RPMI8226 (cell line): Measurements from ENCODE around the gene AKT2.

Experiments
- DNase-seq: peaks from one replicate; pipeline ENCODE4 v3.0.0-alpha.2; 2015

The AKT2 gene

DNA sequence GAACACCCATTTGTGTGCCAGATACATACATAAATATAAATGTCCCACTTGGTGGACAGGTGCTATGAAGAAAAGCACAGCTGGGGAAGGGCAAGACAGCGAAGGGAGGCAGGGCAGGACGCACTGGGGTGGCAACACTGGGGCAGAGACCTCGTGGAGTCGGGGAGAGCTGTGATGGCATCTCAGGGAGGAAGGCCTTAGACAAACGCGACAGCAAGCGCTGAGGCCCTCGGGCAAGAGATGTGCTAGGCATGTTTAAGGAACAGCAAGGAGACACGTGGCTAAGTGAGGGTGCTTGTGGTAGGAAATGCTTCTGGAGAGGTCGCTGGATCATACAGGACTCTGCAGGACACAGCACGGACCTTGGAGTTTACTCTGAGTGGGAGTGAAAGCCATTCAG, 35.4 kb downstream of the AKT2 start:
- no peak for DNase-seq

DNA sequence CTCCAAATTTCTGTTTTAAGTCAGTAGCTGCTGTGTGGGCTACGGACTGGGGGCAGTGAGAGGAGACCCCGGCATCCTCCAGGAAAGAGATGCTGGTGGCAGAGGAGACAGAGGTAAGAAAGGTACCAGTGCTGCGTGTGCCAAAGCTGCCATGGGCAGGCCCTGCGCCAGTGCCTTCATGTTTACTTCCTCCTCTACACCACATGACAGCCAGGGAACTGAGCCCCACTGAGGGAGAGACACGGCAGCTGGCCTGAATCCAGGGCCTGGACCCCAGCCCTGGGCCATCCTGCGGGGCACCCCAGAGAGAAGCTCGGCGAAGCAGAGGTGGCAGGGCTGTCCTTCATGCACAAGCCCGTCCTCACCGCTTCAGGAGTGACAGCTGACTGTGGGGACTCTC, 35.9 kb downstream of the AKT2 start:
- no peak for DNase-seq

DNA sequence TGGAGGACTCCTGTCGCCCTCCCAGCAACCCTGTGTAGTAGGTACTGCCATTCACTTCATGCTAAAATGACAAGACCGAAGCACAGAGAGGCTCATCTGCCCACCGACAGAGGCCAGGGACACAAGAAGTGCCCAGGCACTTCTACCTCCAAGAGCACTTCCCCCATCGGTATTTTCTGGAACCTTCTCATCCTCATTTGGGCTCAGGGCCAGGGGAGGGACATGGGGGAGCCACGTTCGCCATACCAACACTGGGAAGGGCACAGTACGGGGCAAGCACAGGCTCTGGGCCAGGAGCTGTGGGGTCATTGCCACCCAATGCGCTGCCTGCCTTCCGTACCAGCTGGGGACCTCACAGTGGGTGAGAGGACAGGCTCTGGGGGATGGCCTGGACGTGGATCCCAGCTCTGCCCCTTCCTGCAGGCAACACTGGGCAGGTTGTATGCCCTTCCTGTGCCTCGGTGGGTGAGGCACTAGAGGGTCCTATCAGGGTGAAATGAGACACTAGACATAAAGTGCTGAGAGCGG, 37.3 kb downstream of the AKT2 start:
- no peak for DNase-seq

DNA sequence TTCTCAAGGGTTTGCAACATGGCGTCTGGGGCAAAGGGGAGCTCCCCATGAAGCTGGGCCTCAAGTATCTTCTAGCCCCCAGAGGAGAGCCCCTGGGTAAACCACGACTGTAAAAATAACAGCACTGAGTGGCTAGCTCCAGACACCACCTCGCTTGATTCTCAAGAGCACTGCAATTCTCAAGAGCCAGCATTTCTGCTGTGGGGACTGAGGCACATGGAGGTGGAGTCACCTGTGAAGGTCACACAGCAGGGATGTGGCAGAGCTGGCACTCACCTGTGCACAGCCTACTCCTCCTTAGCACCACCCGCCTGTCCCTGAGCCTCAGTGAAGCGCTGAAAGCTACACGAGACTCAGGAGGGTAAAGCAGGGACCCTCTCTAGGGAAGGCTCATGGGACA, 38.0 kb downstream of the AKT2 start:
- no peak for DNase-seq

DNA sequence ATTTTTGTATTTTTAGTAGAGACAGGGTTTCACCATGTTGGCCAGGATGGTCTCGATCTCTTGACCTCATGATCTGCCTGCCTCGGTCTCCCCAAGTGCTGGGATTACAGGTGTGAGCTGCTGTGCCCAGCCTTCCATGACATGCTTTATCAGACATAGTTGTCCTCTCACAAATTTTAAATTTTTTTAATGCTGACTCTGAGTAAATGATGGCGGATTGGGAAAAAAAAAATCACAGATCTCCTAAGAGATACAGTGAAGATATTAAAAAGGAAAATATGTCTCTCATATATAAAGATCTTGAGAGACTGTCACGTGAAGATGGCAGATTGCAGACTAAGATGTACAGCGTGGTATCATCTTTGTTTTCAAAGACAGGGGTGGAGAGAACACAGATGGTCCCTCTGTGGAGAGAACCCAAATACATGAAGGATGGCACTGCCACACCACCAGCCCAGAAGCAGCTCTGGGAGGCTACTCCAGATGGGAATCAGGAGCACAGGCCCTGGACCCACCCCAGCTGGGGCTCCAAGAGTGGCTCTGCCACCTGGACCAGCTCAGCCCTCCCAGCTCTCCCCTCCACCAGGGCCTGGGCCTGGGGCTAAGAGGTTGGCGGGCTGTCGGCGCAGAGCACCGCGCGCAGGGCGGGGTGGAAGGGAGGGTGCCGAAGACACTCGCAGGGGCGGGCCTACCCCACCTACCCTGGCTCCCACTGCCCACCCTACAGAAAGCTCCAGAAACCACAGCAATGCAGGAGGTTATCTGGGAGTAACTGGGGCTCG, 38.7 kb downstream of the AKT2 start:
- DNase-seq = no peak

DNA sequence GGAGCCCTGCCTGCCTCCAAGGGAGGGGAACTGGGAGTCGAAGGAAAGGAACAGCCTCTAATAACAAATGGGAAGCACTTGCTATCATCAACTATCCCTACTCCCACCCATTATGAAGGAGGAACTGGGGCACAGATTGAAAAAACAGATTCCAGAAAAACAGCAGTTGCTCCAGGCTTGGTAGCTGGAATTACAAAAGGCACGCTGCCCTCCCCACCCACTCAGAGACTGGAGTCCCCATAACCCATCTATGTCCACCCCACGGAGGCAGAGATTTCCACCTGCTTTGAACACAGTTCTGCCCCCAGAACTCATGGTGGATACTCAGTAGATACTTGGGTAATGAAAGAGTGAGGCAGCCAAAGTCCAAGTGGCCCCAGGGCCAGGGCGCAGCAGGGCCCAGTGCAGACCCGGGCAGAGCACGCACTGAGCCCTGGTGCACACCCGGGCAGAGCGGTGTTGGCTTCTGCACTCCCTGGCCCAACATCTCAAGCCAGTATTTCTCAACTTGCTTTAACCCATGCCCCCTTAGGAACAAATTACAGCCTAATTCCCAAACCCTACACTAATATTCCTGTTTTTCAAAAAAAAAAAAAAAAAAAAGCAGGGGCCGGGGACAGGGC, 39.5 kb downstream of the AKT2 start:
- DNase-seq = no peak

DNA sequence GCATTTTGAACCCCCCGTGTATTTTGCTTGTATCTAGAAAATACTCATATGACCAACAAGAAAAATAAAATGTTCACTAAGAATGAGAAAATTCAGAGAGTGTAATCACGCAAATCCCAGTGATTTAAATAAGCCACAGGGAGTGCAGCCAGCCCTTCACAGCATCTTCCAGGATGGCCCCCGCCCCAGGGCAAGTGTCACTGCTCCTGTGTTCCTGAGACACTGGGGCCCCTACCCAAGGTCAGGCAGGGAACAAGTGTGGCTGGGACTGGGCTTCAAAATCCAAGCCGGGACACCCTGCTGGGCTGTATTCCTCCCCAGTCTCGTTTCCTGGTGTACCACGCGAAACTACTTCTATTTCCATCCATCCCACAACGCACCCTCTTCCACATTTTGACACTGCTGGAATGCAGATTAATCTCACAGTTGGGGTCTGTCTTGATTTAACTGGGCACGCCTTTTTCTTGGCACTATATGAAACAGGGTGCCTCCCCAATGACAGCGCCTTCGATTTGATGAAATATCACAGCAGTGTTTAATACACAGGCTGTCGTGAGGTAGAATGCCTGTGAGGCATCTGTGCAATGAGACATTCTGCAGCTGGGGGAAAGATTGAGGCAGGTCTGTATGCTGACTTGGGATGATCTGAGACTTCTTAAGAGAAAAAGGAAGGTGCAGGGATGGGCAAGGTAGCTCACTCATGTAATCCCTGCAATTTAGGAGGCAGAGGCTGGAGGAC, 40.4 kb downstream of the AKT2 start:
- DNase-seq = no peak

DNA sequence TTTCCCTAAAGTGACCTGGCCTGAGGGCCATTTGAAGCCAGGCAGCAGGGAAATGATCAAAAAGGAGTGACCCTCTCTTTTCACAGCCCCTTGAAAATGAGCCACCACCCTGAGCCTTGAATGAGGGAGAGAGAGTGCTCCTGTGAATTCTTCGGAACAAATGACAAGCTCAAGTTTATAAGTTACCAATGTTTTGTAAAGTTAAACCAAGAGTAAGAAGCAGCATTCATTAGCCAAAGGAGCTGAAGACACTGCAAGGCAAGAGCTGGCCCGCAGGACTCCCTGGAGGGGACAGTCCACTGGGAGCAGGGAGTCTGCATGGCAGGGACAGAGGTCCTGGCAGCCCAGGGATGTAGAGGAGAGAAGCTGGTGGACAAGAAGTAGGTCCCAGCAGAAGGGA, 42.0 kb downstream of the AKT2 start:
- DNase-seq = no peak

DNA sequence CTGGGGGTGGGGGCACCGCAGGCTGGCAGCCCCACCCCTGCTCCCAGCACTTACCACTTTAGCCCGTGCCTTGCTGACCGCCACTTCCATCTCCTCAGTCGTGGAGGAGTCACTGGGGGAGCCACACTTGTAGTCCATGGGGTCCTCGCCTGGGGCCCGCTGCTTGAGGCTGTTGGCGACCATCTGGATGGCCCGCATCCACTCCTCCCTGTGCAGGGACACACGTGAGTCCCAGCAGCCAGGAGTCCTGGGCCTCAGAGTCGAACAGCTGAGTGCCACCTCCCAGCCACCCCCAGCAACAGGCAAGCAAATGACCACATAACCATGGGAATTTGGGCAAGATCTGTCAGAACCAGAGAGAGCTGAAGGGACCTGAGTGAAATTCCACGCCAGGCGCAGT, 42.7 kb downstream of the AKT2 start:
- DNase-seq = no peak

DNA sequence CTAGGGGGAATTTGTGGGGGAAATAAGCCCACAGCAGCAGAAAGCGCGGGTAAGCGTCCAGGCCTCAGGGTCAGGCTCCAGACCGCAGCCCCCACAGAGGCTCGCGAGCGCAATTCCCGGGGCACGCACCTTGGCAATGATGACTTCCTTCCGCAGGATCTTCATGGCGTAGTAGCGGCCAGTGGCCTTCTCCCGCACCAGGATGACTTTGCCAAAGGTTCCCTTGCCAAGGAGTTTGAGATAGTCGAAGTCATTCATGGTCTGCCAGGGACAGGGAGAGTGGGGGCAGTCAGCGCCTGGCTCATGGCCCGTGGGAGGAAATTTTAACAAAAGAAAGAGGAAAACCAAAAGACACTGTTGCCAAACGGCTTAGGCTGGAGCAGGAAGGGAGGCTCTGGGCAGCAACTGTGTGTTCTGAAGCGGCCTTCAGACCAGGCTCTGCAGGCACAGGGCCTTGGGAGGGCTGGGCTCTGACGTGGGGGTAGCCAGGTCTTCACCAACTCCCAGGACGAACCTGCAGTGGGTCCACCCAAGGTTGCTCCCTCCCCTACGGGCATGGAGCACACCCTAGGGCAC, 43.2 kb downstream of the AKT2 start:
- DNase-seq = no peak

DNA sequence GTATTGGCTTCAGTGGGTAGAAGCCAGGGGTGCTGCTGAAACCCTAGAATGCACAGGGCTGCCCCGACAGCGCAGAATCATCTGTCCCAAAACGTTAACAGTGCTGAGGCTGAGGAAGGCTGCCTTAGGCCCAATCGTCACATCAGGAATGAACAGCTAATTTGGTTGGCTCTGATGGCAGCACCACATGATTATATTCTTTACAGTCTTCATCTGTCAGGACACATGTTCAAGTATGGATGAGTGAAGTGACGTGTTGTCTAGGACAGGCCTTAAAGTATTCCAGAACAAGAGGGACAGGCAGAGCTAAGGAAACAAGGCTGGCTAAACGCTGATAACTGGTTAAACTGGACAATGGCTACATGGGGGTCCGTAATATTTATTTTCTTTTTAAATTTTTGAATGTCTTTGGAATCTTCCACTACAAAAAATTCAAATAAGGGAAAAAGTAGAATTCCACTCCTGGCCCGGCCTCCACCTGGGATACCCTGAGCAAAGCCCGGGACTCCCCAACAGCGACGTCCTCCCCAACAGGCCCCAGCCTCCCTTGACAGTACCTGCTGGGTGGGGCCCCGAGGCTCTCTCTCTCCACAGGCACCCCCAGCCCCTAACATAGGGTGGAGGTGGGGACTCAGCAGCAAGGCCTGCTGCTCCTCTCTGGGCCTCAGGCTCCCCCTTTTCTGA, 43.9 kb downstream of the AKT2 start:
- no peak for DNase-seq

DNA sequence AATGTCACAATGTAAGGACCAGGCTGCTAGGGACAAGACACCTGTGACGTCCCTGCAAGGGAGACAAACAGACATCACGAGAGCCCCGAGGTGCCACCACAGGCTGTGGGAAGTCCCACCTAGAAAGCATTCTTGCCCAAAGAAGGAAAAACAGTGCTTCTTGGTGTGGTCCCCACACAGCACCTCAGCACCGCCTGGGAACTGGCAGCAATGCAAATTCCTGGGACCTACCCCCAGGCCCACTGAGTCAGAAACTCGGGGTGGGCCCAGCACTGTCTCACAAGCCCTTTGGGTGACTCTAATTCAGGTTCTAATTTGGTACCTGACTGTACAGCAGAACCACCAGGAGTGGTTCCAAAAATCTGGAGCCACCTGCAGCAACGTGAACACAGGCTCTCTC, 44.8 kb downstream of the AKT2 start:
- DNase-seq = no peak

DNA sequence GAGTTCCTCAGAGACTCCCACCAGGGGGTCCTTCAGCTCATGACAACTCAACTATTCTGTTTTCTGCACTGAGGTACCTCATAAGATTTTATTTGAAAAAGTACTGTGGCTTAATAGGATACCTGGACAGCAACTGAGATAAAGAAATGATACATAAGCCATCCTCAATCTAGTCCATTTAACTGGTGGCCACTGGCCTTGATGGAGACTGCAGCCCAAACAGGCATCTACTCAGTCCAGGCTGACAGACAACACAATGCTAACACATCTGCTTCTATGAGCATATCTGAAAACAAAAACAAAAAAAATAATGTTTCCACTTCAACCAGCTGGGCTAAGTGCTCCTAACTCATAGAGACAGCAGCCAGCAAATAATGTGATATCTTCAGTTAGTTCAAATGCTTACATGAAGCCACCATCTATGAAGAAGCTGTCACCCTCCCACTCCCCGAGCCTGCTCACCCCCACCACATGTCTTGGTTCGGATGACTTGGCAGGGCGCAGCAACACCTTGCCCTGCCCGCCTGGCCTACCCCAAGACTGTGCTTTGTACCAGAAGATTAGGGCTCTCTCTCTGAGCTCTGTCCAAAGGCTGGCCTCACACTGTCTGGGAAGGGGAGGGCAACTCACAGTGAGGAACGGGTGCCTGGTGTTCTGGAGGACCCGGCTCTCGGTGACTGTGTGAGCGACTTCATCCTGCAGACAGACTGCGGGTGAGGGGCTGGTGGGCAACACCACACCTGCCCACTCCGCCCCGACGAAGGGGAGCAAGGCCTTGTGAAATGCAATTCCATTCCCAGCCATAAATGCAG, 45.5 kb downstream of the AKT2 start:
- DNase-seq = no peak

DNA sequence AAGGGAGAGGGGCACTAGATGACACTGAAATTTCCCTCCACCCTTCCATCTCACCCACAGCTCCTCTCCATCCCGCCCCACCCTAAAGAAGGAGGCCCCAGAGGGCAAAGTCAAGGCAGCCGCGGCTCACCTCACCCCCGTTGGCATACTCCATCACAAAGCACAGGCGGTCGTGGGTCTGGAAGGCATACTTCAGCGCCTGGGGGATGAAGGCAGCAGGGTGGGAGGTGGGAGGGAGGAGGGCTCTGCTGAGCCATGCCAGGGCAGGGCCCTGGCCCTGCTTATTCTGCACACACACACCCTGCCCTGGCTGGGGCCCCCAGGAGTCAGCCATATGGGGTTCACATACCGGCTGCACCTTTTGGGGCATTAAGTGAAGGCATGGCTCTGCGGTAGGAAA, 46.4 kb downstream of the AKT2 start:
- no peak for DNase-seq

DNA sequence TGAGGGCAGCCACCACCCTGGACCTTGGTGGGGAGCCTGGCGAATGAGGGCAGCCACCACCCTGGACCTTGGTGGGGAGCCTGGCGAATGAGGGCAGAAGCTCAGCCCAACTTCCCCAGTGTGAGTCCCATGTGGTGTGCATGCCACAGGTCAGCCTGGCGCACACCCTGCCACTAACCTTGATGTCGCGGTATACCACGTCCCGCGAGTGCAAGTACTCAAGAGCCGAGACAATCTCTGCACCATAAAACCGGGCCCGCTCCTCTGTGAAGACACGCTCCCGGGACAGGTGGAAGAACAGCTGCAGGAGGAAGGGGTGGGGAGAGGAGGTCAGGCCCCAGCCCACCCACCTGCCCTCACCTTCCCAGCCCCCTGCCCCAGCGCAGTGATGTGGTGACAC, 47.4 kb downstream of the AKT2 start:
- DNase-seq = no peak

DNA sequence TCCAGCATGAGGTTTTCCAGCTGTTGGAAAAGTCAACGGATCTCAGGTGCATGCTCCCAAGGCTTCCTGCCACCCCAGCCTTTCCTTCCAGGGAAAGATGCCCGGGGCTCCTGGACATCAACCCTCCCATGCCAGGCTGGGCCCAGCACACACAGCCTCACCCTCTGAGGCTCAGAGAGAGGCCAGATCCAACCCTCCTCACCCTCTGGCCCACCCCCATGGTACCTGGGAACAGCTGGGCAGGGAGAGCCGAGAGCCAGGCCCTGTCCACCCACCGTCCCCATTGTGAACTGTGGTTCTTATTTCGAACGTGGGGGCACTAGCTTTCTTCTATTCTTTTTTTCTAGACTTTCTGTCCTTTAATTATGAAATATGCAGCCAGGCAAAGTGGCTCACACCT, 48.8 kb downstream of the AKT2 start:
- DNase-seq = no peak

DNA sequence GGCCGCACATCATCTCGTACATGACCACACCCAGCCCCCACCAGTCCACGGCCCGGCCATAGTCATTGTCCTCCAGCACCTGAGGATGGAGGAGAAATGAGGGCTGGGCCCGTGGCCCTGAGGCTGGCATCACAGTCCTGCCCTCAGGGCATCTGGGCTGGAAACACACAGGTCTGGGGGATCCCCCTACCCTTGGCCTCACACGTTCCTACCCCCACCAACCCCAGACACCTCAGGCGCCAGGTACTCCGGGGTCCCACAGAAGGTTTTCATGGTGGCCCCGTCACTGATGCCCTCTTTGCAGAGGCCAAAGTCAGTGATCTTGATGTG, 49.2 kb downstream of the AKT2 start:
- DNase-seq = no peak

DNA sequence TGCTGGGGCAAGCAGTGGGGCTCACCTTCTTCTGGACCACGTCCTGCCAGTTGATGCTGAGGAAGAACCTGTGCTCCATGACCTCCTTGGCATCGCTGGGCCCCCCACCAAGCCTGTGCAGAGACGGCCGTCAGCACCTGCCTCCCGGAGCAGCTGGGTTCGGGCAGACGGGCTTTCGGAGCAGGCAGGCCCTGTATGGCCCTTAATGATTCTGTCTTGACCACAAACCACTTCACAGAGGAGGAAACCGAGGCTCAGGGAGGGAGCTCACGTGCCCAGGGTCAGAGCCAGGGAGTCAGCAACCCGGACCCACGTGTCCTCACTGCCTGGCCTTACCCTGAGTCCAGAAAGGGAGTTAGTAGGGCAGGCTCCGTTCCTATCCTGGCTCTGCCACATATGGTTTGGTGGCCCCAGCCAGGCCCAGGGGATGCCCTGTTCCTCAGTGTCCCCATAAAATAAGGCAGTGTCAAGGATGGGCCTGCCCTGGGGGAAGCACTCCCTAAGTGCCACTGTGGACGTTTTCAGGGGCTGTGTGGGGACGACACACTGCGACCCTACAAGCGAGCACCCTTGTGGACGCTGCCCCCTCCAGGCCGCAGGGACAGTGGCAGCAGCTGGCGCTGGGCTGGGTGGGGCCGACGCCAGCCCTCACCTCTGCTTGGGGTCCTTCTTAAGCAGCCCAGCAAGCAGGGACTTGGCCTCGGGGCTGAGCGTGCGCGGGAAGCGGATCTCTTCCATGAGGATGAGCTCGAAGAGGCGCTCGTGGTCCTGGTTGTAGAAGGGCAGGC, 49.7 kb downstream of the AKT2 start:
- DNase-seq = no peak

DNA sequence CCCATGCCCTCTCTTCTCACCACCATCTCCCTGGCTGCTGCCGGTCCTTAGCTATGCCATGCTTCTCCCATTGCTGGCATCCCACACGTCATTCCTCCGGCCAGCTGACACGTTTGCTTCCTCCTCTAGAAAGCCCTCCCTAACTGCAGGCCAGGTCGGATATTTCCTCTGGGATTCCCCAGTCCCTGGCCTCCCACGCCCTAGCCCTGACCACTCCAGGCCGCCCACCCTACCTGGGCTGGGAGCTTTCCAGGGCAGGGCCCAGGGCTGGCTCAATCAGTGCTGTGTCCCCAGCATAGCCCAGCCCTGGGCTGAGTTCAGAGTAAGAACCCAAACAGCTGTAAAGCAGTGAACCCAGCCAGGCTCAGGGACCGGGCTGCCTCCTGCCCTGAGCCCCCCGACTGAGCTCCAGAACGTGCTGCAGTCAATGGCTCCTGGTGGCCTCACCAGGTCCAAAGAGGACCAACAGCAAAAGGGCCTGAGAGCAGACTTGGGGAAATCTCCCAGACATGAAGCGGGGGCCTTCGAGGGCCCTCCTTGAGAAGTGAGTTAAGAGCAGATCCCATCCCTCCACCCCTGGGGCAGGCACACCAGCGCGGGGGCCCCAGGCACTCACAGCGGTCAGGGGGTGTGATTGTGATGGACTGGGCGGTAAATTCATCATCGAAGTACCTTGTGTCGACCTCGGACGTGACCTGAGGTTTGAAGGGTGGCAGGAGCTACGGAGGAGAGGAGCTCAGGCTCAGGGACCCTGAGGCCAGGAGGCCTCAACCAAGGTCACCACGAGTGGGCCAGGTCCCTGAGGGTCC, 50.5 kb downstream of the AKT2 start:
- DNase-seq = no peak

DNA sequence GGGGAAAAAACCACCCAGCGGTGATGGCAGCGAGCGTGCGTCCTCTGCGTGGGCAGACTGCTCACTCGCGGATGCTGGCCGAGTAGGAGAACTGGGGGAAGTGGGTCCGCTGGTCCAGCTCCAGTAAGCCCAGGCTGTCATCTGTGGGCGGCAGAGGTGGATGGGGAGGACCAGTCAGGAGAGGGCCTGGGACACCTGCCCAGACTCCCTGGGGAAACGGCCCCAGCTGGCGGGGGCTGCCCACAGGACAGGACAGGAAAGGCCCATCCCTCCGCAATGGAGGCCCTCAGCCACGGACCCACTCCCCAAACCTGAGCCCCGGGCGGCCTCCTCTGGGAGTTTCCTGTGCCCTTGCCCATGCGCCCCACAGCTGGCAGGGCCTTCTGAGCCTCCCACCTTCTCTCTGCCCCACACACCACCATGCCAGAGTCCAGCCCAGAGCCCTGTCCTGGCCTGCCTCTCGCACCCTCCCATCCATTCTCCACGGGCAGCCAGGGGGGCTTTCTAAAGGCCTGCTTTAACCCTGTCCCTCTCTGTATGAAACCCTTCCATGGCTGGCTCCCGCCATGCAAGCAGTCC, 51.2 kb downstream of the AKT2 start:
- no peak for DNase-seq
